Loucy (cell line): Measurements from ENCODE around the gene CFAP77.

Source experiments
- EZH2phosphoT487 ChIP-seq: fragments of 200-600 bp; IDR thresholded peaks from 2 replicates; pipeline ENCODE4 v1.6.1; 2018; ENCODE audit warnings: antibody characterized with exemption, mild to moderate bottlenecking, moderate library complexity, borderline replicate concordance
- TF ChIP-seq, protein P1 (sequence below): fragments of 200-600 bp; sonication (generic); conservative IDR thresholded peaks from 2 replicates; pipeline ENCODE4 v1.5.1; 2014; ENCODE audit warnings: mild to moderate bottlenecking, antibody characterized with exemption, low read length

GRCh38 chr9:132447346-132447745 is 37.3 kb downstream of the CFAP77 start:
- TF ChIP-seq, protein P1, sequence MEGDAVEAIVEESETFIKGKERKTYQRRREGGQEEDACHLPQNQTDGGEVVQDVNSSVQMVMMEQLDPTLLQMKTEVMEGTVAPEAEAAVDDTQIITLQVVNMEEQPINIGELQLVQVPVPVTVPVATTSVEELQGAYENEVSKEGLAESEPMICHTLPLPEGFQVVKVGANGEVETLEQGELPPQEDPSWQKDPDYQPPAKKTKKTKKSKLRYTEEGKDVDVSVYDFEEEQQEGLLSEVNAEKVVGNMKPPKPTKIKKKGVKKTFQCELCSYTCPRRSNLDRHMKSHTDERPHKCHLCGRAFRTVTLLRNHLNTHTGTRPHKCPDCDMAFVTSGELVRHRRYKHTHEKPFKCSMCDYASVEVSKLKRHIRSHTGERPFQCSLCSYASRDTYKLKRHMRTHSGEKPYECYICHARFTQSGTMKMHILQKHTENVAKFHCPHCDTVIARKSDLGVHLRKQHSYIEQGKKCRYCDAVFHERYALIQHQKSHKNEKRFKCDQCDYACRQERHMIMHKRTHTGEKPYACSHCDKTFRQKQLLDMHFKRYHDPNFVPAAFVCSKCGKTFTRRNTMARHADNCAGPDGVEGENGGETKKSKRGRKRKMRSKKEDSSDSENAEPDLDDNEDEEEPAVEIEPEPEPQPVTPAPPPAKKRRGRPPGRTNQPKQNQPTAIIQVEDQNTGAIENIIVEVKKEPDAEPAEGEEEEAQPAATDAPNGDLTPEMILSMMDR: no peak; the same call in 1 of the 2 replicates
- TF ChIP-seq EZH2phosphoT487: no peak
